Peyer's patch (tissue), 4 donors: ENCODE results near the gene EHD1. TPM values are rescaled to one million over a fixed set of nuclear protein-coding genes. Genes with fewer than 3 reads are reported as not detected.

ENCODE experiments used
- DNase-seq, 3 donors: peaks; one replicate each; pipeline ENCODE4 v3.0.0-alpha.2; 2017 to 2019
- H3K27ac ChIP-seq, 4 donors: fragments of 200-600 bp; sonication (generic); one replicate each; pipeline ENCODE4 v1.5.1; 2016 to 2019
- H3K27me3 ChIP-seq, 2 donors: fragments of 200-600 bp; sonication (generic); one replicate each; pipeline ENCODE4 v1.5.1; 2019
- H3K36me3 ChIP-seq, 3 donors: fragments of 200-600 bp; sonication (generic); one replicate each; pipeline ENCODE4 v1.5.1; 2016 to 2019
- H3K4me1 ChIP-seq, 4 donors: fragments of 200-600 bp; sonication (generic); one replicate each; pipeline ENCODE4 v1.5.1; 2016 to 2019
- H3K4me3 ChIP-seq, 4 donors: fragments of 200-600 bp; sonication (generic); 1 replicate in 3 of 4; 2 replicates in 1 of 4; pipeline ENCODE4 v1.5.1; 2016 to 2019; ENCODE audit warnings: mild to moderate bottlenecking in 1 of 4
- H3K9me3 ChIP-seq, 4 donors: fragments of 200-600 bp; sonication (generic); one replicate each; pipeline ENCODE4 v1.5.1; 2016 to 2019; ENCODE audit warnings: mild to moderate bottlenecking in 1 of 4
- POLR2A ChIP-seq, 2 donors: fragments of 450-650 bp; IDR thresholded peaks; one replicate each; pipeline ENCODE4 v1.5.1; 2017; ENCODE audit warnings: antibody characterized with exemption in 2 of 2, mild to moderate bottlenecking in 2 of 2, moderate library complexity in 2 of 2
- total RNA-seq, 4 donors: library from RNA; depleted of rRNA; stranded (reverse); fragments of >200 nt; gene quantifications; one replicate each; pipeline ENCODE4 v1.1.0, GENCODE V29; 2016
- TF ChIP-seq, protein P1 (sequence below), 6 experiments: fragments of 450-650 bp in 4 of 6; fragments of 200-600 bp in 2 of 6; sonication (generic) in 1 of 6; IDR thresholded peaks; one replicate each; pipeline ENCODE4 v1.5.1; 2017 to 2019; ENCODE audit warnings: antibody characterized with exemption in 6 of 6, mild to moderate bottlenecking in 3 of 6, moderate library complexity in 1 of 6

The EHD1 gene
- total RNA-seq, 4 donors from 2014 or later = 56.2 to 185 (median 98.6) TPM

DNA sequence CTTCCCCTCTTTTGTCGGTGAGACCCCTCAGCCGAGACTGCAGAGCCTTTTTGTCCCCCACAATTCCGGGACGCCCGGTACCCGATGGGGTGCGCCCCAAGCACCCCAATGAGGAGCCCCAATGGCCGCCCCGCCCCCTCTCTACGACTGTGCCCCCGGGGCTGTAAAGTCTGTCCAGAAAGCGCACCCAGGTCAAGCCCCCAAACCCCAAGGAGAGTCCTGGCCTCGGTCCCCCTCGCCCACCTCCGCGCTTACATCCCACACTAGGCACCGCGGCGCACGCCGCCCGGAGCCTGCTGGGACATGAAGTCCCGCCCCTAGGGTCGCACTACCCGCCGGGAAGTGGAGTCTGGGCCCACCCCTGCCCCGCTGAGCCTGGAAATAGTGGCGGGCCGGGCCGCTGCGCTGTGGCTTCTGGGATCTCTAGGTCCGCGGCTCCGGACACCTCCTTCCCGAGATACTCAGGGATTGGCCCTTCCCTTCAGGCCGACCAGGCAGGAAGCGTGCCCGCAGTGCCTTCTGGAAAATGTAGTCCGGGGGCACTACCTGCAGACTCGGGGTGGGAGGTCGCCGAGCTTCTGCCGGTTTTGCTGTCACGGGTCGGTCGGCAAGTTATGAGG lies 68.0 kb downstream of the EHD1 start, which contains the start of gene MEN1:
Gene MEN1, minus strand, starts transcription at position 281 of the 620 bp plus-strand sequence. CDS start 442 bp downstream, outside the sequence.
- peak; percentile 84 to 96 (median 96) for DNase-seq
- no peaks in the 10 kb centered on the region for H3K27me3 ChIP-seq
- no peaks in the 10 kb centered on the region for H3K9me3 ChIP-seq
- H3K4me3 ChIP-seq = peak within 1 kb of the TSS; percentile 64 to 87 (median 83)
- H3K27ac ChIP-seq = peak within 1 kb of the TSS; percentile 61 to 87 (median 78)
- H3K4me1 ChIP-seq = peaks cover 3 to 11% (median 8%) of the 10 kb centered on the region in 4 donors
- TF ChIP-seq, protein P1, sequence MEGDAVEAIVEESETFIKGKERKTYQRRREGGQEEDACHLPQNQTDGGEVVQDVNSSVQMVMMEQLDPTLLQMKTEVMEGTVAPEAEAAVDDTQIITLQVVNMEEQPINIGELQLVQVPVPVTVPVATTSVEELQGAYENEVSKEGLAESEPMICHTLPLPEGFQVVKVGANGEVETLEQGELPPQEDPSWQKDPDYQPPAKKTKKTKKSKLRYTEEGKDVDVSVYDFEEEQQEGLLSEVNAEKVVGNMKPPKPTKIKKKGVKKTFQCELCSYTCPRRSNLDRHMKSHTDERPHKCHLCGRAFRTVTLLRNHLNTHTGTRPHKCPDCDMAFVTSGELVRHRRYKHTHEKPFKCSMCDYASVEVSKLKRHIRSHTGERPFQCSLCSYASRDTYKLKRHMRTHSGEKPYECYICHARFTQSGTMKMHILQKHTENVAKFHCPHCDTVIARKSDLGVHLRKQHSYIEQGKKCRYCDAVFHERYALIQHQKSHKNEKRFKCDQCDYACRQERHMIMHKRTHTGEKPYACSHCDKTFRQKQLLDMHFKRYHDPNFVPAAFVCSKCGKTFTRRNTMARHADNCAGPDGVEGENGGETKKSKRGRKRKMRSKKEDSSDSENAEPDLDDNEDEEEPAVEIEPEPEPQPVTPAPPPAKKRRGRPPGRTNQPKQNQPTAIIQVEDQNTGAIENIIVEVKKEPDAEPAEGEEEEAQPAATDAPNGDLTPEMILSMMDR (IDR thresholded peaks at IDR 0.05) = peak in 1 of 6 experiments; percentile 27
- peak; percentile 76 to 88 for TF ChIP-seq POLR2A (IDR thresholded peaks at IDR 0.05)
- H3K36me3 ChIP-seq = peaks cover 0 to 22% (median 0%) of the 10 kb centered on the region in 3 donors

DNA sequence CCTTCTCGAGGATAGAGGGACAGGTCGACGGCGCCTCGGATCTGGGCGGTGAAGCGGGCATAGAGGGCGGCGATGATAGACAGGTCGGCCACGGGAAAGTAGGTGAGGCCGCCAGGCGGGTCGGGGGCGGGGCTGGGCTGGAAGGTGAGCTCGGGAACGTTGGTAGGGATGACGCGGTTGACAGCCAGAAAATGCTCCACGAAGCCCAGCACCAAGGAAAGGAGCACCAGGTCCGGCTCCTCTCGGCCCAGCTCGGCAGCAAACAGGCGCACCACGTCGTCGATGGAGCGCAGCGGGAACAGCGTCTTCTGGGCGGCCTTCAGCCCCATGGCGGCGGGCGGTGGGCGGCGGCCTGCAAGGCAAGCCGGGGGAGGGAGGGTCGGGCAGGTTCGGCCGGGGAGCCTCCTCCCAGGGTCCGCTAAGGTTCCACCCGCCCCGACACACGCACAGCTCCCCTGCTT lies 68.6 kb downstream of the EHD1 start:
- peak; percentile 25 to 79 (median 77) for DNase-seq
- Histone ChIP-seq H3K9me3 (no peaks in the 10 kb centered on the region), H3K27ac (peak overlapping the region; percentile 61 to 87 (median 78)), H3K4me1 (peaks cover 3 to 11% (median 8%) of the 10 kb centered on the region in 4 donors), H3K4me3 (peak overlapping the region; percentile 64 to 87 (median 83)), H3K36me3 (peaks cover 0 to 27% (median 0%) of the 10 kb centered on the region in 3 donors), H3K27me3 (no peaks in the 10 kb centered on the region)
- TF ChIP-seq, protein P1 (IDR thresholded peaks at IDR 0.05) = no peak
- TF ChIP-seq POLR2A (IDR thresholded peaks at IDR 0.05) = no peak

DNA sequence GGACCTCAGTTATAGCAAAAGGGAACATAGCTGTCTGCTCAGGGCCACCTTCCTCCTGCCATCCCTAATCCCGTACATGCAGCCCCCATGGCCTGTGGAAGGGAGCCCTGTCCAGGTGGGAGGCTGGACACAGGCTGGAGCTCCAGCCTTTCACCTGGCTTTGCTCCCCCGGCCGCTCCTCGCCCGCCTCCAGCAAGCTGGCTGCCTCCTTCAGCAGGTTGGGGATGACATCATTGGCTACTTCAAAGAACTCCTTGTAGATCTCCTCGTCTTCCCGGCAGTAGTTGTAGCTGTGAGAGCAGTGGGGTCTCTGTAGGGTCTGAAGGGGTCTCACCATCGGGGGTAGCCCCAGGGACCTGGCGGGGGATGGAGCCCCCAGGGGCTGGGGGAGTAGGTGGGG lies 72.9 kb downstream of the EHD1 start:
- peaks cover 0 to 33% (median 0%) of the 10 kb centered on the region in 3 donors for H3K36me3 ChIP-seq
- no peak for TF ChIP-seq POLR2A (IDR thresholded peaks at IDR 0.05)
- TF ChIP-seq, protein P1 (IDR thresholded peaks at IDR 0.05) = no peak

DNA sequence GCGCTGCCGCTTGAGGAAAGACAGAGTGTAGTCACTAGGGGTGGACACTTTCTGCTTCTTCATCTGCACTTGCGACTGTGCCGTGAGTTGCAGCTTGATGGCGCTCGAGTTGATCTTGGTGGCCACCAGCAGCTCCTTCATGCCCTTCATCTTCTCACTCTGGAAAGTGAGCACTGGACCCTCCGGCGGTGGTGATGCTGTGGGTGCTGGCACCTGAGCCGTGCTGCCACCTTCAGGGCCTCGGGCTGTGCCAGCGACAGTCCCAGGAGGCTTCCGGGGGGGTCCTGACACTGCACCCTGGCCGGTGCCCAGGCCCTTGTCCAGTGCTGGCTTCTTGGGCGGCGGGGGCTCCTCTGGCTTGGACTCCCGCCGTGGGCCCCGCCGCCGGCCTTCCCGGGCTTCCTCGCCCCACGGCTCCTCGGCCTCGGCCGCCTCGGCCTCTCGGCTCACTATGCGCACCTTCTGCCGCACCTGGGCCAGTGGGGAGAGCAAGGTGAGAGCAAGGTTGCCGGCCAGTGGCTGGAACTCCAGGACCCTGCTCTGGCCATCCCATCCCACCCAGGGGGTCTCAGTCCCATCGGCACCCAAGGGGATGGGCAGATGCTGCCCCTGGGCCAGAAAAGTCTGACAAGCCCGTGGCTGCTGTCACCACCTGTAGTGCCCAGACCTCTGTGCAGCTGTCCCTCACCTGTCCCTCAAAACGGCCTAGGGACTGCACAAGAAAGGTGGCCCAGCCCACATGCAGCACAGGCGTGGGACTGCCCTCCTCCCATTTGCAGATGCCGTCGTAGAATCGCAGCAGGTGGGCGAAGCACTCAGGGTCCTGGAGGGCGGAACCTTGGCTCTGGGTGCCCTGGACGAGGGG lies 73.8 kb downstream of the EHD1 start:
- no peak overlapping the region for H3K4me3 ChIP-seq
- DNase-seq = no peak
- H3K27ac ChIP-seq = peak overlapping the region in 1 of 4 donors; percentile 79
- H3K27me3 ChIP-seq = no peaks in the 10 kb centered on the region
- TF ChIP-seq, protein P1 (IDR thresholded peaks at IDR 0.05) = no peak
- no peak for TF ChIP-seq POLR2A (IDR thresholded peaks at IDR 0.05)
- peaks cover 3 to 34% (median 20%) of the 10 kb centered on the region in 4 donors for H3K4me1 ChIP-seq
- peaks cover 0 to 33% (median 0%) of the 10 kb centered on the region in 3 donors for H3K36me3 ChIP-seq
- H3K9me3 ChIP-seq = no peaks in the 10 kb centered on the region

More for the DNA sequence above, 72.9 kb downstream of the EHD1 start:
- H3K27me3 ChIP-seq = no peaks in the 10 kb centered on the region
- H3K4me3 ChIP-seq = no peak overlapping the region
- no peak for DNase-seq
- H3K4me1 ChIP-seq = peaks cover 3 to 32% (median 23%) of the 10 kb centered on the region in 4 donors
- no peak overlapping the region for H3K27ac ChIP-seq
- no peaks in the 10 kb centered on the region for H3K9me3 ChIP-seq

DNA sequence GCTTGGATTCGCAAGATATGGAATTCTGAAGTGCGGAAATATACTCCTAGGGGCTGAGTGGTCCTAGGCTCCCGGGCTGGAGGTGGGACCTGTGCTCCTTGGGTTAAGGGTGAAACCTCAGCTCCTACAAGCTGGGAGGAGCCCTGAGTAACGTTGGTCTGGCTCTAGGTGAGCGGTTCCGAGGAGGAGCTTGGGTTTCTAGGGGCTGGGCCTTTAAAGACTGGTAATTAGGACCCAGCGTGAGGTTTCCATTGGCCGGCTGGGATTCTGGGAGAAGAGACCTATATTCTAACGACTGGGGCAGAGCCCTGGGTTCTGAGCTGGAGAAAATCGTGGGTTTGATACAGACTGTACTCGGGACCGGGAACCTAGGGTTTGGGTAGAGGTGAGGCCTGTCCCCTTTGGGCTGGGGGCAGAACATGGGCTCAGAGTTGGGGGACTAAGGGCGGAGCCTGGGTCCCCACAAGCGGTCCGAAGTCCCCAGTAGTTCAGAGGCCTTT lies 74.5 kb downstream of the EHD1 start:
- DNase-seq = no peak
- H3K36me3 ChIP-seq = peaks cover 0 to 33% (median 0%) of the 10 kb centered on the region in 3 donors

More for the DNA sequence above, 74.5 kb downstream of the EHD1 start:
- no peak for TF ChIP-seq POLR2A (IDR thresholded peaks at IDR 0.05)
- TF ChIP-seq, protein P1 (IDR thresholded peaks at IDR 0.05) = no peak
- Histone ChIP-seq H3K9me3 (no peaks in the 10 kb centered on the region), H3K4me1 (peaks cover 0 to 29% (median 15%) of the 10 kb centered on the region in 4 donors), H3K4me3 (peak overlapping the region; percentile 68 to 87 (median 82)), H3K27me3 (no peaks in the 10 kb centered on the region), H3K27ac (peak overlapping the region; percentile 54 to 96 (median 84))
